HG03571 (cell line): ENCODE data around the gene PDYN.

ENCODE experiments used
- ATAC-seq: cut with Tn5 transposase; IDR thresholded peaks from one replicate; pipeline ENCODE4 v1.9.1; 2021; ENCODE audit not compliant: unreplicated experiment

The PDYN gene

GRCh38 chr20:1952737-1953530 is 40.9 kb downstream of the PDYN start:
- ATAC-seq, result no peak

GRCh38 chr20:1951436-1952115 is 42.3 kb downstream of the PDYN start:
- ATAC-seq, result no peak

- no peak for ATAC-seq
Measured at GRCh38 chr20:1950836-1951235, 43.0 kb downstream of the PDYN start.

- ATAC-seq, result no peak
Measured at GRCh38 chr20:1949347-1950100, 44.3 kb downstream of the PDYN start.

- no peak for ATAC-seq
Measured at GRCh38 chr20:1947535-1947846, 46.4 kb downstream of the PDYN start.

- ATAC-seq, result no peak
Measured at GRCh38 chr20:1946762-1947534, 46.9 kb downstream of the PDYN start.

- no peak for ATAC-seq
Measured at GRCh38 chr20:1946442-1946761, 47.5 kb downstream of the PDYN start.

- ATAC-seq, result no peak
Measured at GRCh38 chr20:1945660-1946059, 48.2 kb downstream of the PDYN start.

- ATAC-seq, result no peak
Measured at GRCh38 chr20:1945134-1945618, 48.7 kb downstream of the PDYN start.

- ATAC-seq, result no peak
Measured at GRCh38 chr20:1944345-1945091, 49.3 kb downstream of the PDYN start.

GRCh38 chr20:1943275-1944002 is 50.4 kb downstream of the PDYN start:
- no peak for ATAC-seq

GRCh38 chr20:1942486-1943274 is 51.2 kb downstream of the PDYN start:
- ATAC-seq, result no peak

GRCh38 chr20:1942061-1942460 is 51.8 kb downstream of the PDYN start:
- no peak for ATAC-seq

- ATAC-seq, result no peak
Measured at GRCh38 chr20:1941226-1941625, 52.6 kb downstream of the PDYN start.

GRCh38 chr20:1940581-1940980 is 53.3 kb downstream of the PDYN start:
- no peak for ATAC-seq

- no peak for ATAC-seq
Measured at GRCh38 chr20:1939270-1939595, 54.6 kb downstream of the PDYN start.

GRCh38 chr20:1938464-1939269 is 55.2 kb downstream of the PDYN start:
- ATAC-seq, result no peak

GRCh38 chr20:1937316-1937976 is 56.4 kb downstream of the PDYN start:
- no peak for ATAC-seq
